Measurements from ENCODE around the gene BUD13.

The BUD13 gene

GRCh38 chr11:116716621-116717020, 56.2 kb downstream of the BUD13 start:
- H3K4me2 ChIP-seq (ENCODE audit: low read length): no peak overlapping the region
- no peak overlapping the region for H4K12ac ChIP-seq (ENCODE audit: low read depth, low read length)
- no peak overlapping the region for H2AFZ ChIP-seq (ENCODE audit: insufficient read depth, low read length, poor library complexity)
- H3K27me3 ChIP-seq (ENCODE audit: insufficient read depth, low read length): no peaks in the 10 kb centered on the region
- H3K79me1 ChIP-seq (ENCODE audit: low read length): no peaks in the 10 kb centered on the region
- no peak overlapping the region for H2BK120ac ChIP-seq (ENCODE audit: insufficient read depth, low read length, poor library complexity)
- no peak overlapping the region for H2AK5ac ChIP-seq (ENCODE audit: low read length)
- H4K8ac ChIP-seq (ENCODE audit: low read depth, low read length): no peak overlapping the region
- no peak overlapping the region for H3K18ac ChIP-seq (ENCODE audit: low read length)
- no peaks in the 10 kb centered on the region for H3K36me3 ChIP-seq (ENCODE audit: control insufficient read depth in 1 of 2, insufficient read depth in 2 of 2, low read length in 2 of 2)
- no peak overlapping the region for H3K23ac ChIP-seq (ENCODE audit: low read length)
- H3K9ac ChIP-seq (ENCODE audit: low read length): no peak overlapping the region
- no peak overlapping the region for H3K27ac ChIP-seq (ENCODE audit: low read depth, low read length)
- peaks cover 2% of the 10 kb centered on the region for H3K9me3 ChIP-seq (ENCODE audit: insufficient read depth, low read depth, low read length)
- H3K79me2 ChIP-seq (ENCODE audit: control insufficient read depth, insufficient read depth, low read length, poor library complexity): no peaks in the 10 kb centered on the region
- H2BK5ac ChIP-seq (ENCODE audit: low read depth, low read length, poor library complexity): no peak overlapping the region
- no peak overlapping the region for H3K4ac ChIP-seq (ENCODE audit: low read depth, low read length)
- H4K91ac ChIP-seq (ENCODE audit: low read depth, low read length): no peak overlapping the region
- no peaks in the 10 kb centered on the region for H3K4me1 ChIP-seq (ENCODE audit: control insufficient read depth in 1 of 2, insufficient read depth in 2 of 2, low read length in 2 of 2)
- no peak for DNase-seq
- H3K14ac ChIP-seq (ENCODE audit: low read length): no peak overlapping the region
- no peak overlapping the region for H3K4me3 ChIP-seq (ENCODE audit: low read depth, low read length)
- no CpG with 5 or more reads among the region's 4 CpGs for WGBS (ENCODE audit: extremely low coverage, insufficient coverage, insufficient read length)
- H2BK12ac ChIP-seq (ENCODE audit: low read length): no peak overlapping the region

DNA sequence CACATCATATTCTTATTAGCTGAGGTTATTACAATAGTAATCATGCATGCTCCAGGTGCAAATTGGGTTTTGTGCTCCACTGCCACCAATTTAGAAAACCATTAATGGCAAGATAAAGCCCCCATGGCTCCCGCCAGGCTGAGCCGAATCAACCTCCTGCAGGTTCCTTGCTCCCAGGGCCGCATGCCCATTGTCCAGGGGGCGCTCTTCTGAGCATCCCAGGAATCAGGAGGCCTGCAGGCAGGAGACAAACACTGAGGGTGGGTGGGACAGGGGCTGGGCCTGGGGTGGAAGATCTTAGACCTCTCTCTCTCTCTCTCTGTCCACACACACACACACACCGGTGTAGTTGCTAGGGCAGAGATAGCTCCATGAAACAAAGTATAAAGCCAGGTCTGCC, 57.4 kb downstream of the BUD13 start:
- Histone ChIP-seq H3K9ac (ENCODE audit: low read length) (no peak overlapping the region), H3K14ac (ENCODE audit: low read length) (no peak overlapping the region), H3K27me3 (ENCODE audit: insufficient read depth, low read length) (no peaks in the 10 kb centered on the region), H3K9me3 (ENCODE audit: insufficient read depth, low read depth, low read length) (peaks cover 2% of the 10 kb centered on the region), H2BK12ac (ENCODE audit: low read length) (no peak overlapping the region), H2AK5ac (ENCODE audit: low read length) (no peak overlapping the region), H3K36me3 (ENCODE audit: control insufficient read depth in 1 of 2, insufficient read depth in 2 of 2, low read length in 2 of 2) (no peaks in the 10 kb centered on the region), H3K23ac (ENCODE audit: low read length) (no peak overlapping the region), H3K4ac (ENCODE audit: low read depth, low read length) (no peak overlapping the region), H3K79me2 (ENCODE audit: control insufficient read depth, insufficient read depth, low read length, poor library complexity) (no peaks in the 10 kb centered on the region), H3K18ac (ENCODE audit: low read length) (no peak overlapping the region), H4K8ac (ENCODE audit: low read depth, low read length) (no peak overlapping the region), H3K79me1 (ENCODE audit: low read length) (no peaks in the 10 kb centered on the region), H3K4me3 (ENCODE audit: low read depth, low read length) (no peak overlapping the region), H2BK120ac (ENCODE audit: insufficient read depth, low read length, poor library complexity) (no peak overlapping the region), H2BK5ac (ENCODE audit: low read depth, low read length, poor library complexity) (no peak overlapping the region), H4K91ac (ENCODE audit: low read depth, low read length) (no peak overlapping the region), H4K12ac (ENCODE audit: low read depth, low read length) (no peak overlapping the region), H3K4me2 (ENCODE audit: low read length) (no peak overlapping the region), H2AFZ (ENCODE audit: insufficient read depth, low read length, poor library complexity) (no peak overlapping the region), H3K27ac (ENCODE audit: low read depth, low read length) (no peak overlapping the region), H3K4me1 (ENCODE audit: control insufficient read depth in 1 of 2, insufficient read depth in 2 of 2, low read length in 2 of 2) (no peaks in the 10 kb centered on the region)
- no CpG with 5 or more reads among the region's 5 CpGs for WGBS (ENCODE audit: extremely low coverage, insufficient coverage, insufficient read length)
- DNase-seq: no peak

DNA sequence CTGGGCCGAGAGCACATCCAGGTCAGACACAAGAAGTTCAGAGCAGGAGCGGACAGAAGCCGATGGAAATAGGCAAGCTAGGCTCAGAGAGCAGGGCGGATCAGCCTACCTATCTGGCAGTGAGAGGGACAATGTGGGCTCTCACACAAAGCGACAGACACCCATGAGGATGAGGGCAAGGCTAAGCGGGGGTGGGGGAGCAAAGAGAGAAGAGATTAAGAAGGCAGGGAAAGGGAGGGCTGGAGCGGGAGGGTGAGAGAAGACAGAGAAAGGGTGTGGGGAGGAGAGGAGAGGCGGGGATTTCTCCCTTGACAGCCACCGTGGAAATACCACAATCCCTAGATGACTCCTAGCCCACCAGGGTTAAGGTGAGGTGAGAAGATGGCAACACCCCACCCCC, 57.9 kb downstream of the BUD13 start:
- no CpG with 5 or more reads among the region's 9 CpGs for WGBS (ENCODE audit: extremely low coverage, insufficient coverage, insufficient read length)
- no peak overlapping the region for H3K18ac ChIP-seq (ENCODE audit: low read length)
- H4K91ac ChIP-seq (ENCODE audit: low read depth, low read length): no peak overlapping the region
- H3K27ac ChIP-seq (ENCODE audit: low read depth, low read length): no peak overlapping the region
- no peak overlapping the region for H4K8ac ChIP-seq (ENCODE audit: low read depth, low read length)
- no peak overlapping the region for H3K4ac ChIP-seq (ENCODE audit: low read depth, low read length)
- H3K4me1 ChIP-seq (ENCODE audit: control insufficient read depth in 1 of 2, insufficient read depth in 2 of 2, low read length in 2 of 2): no peaks in the 10 kb centered on the region
- H3K27me3 ChIP-seq (ENCODE audit: insufficient read depth, low read length): no peaks in the 10 kb centered on the region
- no peaks in the 10 kb centered on the region for H3K79me1 ChIP-seq (ENCODE audit: low read length)
- no peak overlapping the region for H2BK5ac ChIP-seq (ENCODE audit: low read depth, low read length, poor library complexity)
- no peak for DNase-seq
- no peak overlapping the region for H2AFZ ChIP-seq (ENCODE audit: insufficient read depth, low read length, poor library complexity)
- no peak overlapping the region for H3K9ac ChIP-seq (ENCODE audit: low read length)
- H2BK12ac ChIP-seq (ENCODE audit: low read length): no peak overlapping the region
- no peak overlapping the region for H3K23ac ChIP-seq (ENCODE audit: low read length)
- no peak overlapping the region for H3K4me2 ChIP-seq (ENCODE audit: low read length)
- no peak overlapping the region for H2BK120ac ChIP-seq (ENCODE audit: insufficient read depth, low read length, poor library complexity)
- peak overlapping the region; percentile 20 for H3K4me3 ChIP-seq (ENCODE audit: low read depth, low read length)
- H4K12ac ChIP-seq (ENCODE audit: low read depth, low read length): no peak overlapping the region
- no peaks in the 10 kb centered on the region for H3K36me3 ChIP-seq (ENCODE audit: control insufficient read depth in 1 of 2, insufficient read depth in 2 of 2, low read length in 2 of 2)
- H2AK5ac ChIP-seq (ENCODE audit: low read length): no peak overlapping the region
- H3K14ac ChIP-seq (ENCODE audit: low read length): no peak overlapping the region
- peaks cover 2% of the 10 kb centered on the region for H3K9me3 ChIP-seq (ENCODE audit: insufficient read depth, low read depth, low read length)
- H3K79me2 ChIP-seq (ENCODE audit: control insufficient read depth, insufficient read depth, low read length, poor library complexity): no peaks in the 10 kb centered on the region

DNA sequence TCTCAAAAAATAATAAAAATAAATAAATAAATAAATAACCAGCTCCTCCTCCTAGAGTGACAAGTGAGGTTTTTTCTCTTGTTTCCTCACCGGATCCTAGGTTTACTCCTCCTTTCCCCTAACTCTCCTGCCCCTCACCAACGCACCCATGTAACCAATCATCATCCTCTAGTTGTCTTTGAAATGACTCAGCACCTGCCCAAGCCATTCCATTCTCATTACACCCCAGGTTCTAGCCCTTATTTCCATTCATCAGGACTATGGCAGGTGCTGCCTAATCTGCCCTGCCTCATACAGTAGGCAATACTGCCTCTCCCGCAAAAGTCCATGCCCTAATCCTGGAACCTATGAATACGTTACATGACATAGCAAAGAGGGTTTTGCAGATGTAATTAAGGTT, 60.4 kb downstream of the BUD13 start:
- H2AFZ ChIP-seq (ENCODE audit: insufficient read depth, low read length, poor library complexity): no peak overlapping the region
- H4K8ac ChIP-seq (ENCODE audit: low read depth, low read length): no peak overlapping the region
- no peak overlapping the region for H3K4ac ChIP-seq (ENCODE audit: low read depth, low read length)
- no peaks in the 10 kb centered on the region for H3K36me3 ChIP-seq (ENCODE audit: control insufficient read depth in 1 of 2, insufficient read depth in 2 of 2, low read length in 2 of 2)
- H3K23ac ChIP-seq (ENCODE audit: low read length): no peak overlapping the region
- H3K79me1 ChIP-seq (ENCODE audit: low read length): no peaks in the 10 kb centered on the region
- H2BK5ac ChIP-seq (ENCODE audit: low read depth, low read length, poor library complexity): no peak overlapping the region
- no peak overlapping the region for H3K14ac ChIP-seq (ENCODE audit: low read length)
- no peak overlapping the region for H2BK120ac ChIP-seq (ENCODE audit: insufficient read depth, low read length, poor library complexity)
- WGBS (ENCODE audit: extremely low coverage, insufficient coverage, insufficient read length): no CpG with 5 or more reads among the region's 4 CpGs
- H3K4me2 ChIP-seq (ENCODE audit: low read length): no peak overlapping the region
- no peak overlapping the region for H3K9ac ChIP-seq (ENCODE audit: low read length)
- no peak overlapping the region for H4K91ac ChIP-seq (ENCODE audit: low read depth, low read length)
- no peak overlapping the region for H2AK5ac ChIP-seq (ENCODE audit: low read length)
- no peaks in the 10 kb centered on the region for H3K79me2 ChIP-seq (ENCODE audit: control insufficient read depth, insufficient read depth, low read length, poor library complexity)
- no peak overlapping the region for H3K4me3 ChIP-seq (ENCODE audit: low read depth, low read length)
- H3K4me1 ChIP-seq (ENCODE audit: control insufficient read depth in 1 of 2, insufficient read depth in 2 of 2, low read length in 2 of 2): no peaks in the 10 kb centered on the region
- no peak overlapping the region for H3K27ac ChIP-seq (ENCODE audit: low read depth, low read length)
- no peak overlapping the region for H2BK12ac ChIP-seq (ENCODE audit: low read length)
- H3K27me3 ChIP-seq (ENCODE audit: insufficient read depth, low read length): no peaks in the 10 kb centered on the region
- no peak overlapping the region for H4K12ac ChIP-seq (ENCODE audit: low read depth, low read length)
- H3K9me3 ChIP-seq (ENCODE audit: insufficient read depth, low read depth, low read length): peaks cover 2% of the 10 kb centered on the region
- H3K18ac ChIP-seq (ENCODE audit: low read length): no peak overlapping the region
- no peak for DNase-seq

All from trophoblast cell (in vitro differentiated cells and primary cell).